Fibroblast of villous mesenchyme (primary cell): ENCODE measurements around the gene CARMIL1. TPM values are rescaled to one million over a fixed set of nuclear protein-coding genes. Genes with fewer than 3 reads are reported as not detected.

Source experiments
- DNase-seq: peaks from one replicate; pipeline ENCODE4 v3.0.0-alpha.2; 2010; ENCODE audit warnings: low read depth
- H3K4me3 ChIP-seq: 2 replicates; pipeline ENCODE4 v1.5.1; 2011; ENCODE audit warnings: low read depth, mild to moderate bottlenecking, low read length
- CTCF ChIP-seq: IDR thresholded peaks from 2 replicates; pipeline ENCODE4 v1.5.1; 2012; ENCODE audit warnings: low read depth, mild to moderate bottlenecking, low read length; ENCODE audit not compliant: insufficient read depth
- total RNA-seq: library from RNA; depleted of rRNA; stranded (reverse); fragments of >200 nt; gene quantifications from 2 replicates; pipeline ENCODE4 v1.2.3, GENCODE V29; 2012

The CARMIL1 gene
- total RNA-seq, 1 donor, result 11.2 TPM

GRCh38 chr6:25476126-25476525 lies 197.0 kb downstream of the CARMIL1 start:
- H3K4me3 ChIP-seq, result no peak overlapping the region
- no peak for DNase-seq
- no peak for TF ChIP-seq CTCF

GRCh38 chr6:25477006-25477590 lies 197.9 kb downstream of the CARMIL1 start:
- H3K4me3 ChIP-seq, result no peak overlapping the region
- no peak for TF ChIP-seq CTCF
- peak; percentile 69 for DNase-seq

GRCh38 chr6:25478973-25479372 lies 199.8 kb downstream of the CARMIL1 start:
- TF ChIP-seq CTCF, result no peak
- DNase-seq, result peak; percentile 20
- no peak overlapping the region for H3K4me3 ChIP-seq

- DNase-seq, result no peak
- H3K4me3 ChIP-seq, result no peak overlapping the region
- no peak for TF ChIP-seq CTCF
Observed at GRCh38 chr6:25481267-25481666, 202.1 kb downstream of the CARMIL1 start.

GRCh38 chr6:25482996-25483395 lies 203.8 kb downstream of the CARMIL1 start:
- no peak overlapping the region for H3K4me3 ChIP-seq
- DNase-seq, result no peak
- no peak for TF ChIP-seq CTCF

- no peak for TF ChIP-seq CTCF
- no peak overlapping the region for H3K4me3 ChIP-seq
- DNase-seq, result no peak
Observed at GRCh38 chr6:25483943-25484342, 204.8 kb downstream of the CARMIL1 start.

GRCh38 chr6:25484900-25485299 lies 205.7 kb downstream of the CARMIL1 start:
- no peak for DNase-seq
- H3K4me3 ChIP-seq, result no peak overlapping the region
- TF ChIP-seq CTCF, result no peak
